ENCODE results near the gene CD6. TPM values are rescaled to one million over a fixed set of nuclear protein-coding genes. Genes with fewer than 3 reads are reported as not detected.

CD6 gene
- total RNA-seq, 1 donor from 2014 or later = not detected

DNA sequence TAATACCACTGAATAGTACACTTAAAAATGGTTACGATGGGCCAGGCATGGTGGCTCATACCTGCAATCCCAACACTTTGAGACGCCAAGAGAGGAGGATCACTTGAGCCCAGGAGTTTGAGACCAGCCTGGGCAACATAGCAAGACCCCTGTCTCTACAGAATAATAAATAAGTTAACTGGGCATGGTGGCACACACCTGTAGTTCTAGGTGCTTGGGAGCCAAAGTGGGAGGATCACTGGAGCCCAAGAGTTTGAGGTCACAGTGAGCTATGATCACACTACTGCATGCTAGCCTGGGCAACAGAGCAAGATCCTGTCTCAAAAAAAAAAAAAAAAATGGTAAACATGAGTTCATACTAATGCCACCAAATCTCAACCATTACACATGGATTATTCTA, 61.3 kb downstream of the CD6 start:
- H3K4me3 Mint-ChIP-seq = no peak overlapping the region
- no peaks in the 10 kb centered on the region for H3K9me3 Mint-ChIP-seq
- H4K20me1 ChIP-seq (ENCODE audit: low read depth) = no peaks in the 10 kb centered on the region
- H3K79me2 ChIP-seq (ENCODE audit: low read depth) = no peaks in the 10 kb centered on the region
- no peak overlapping the region for H2AFZ ChIP-seq (replicated peaks)
- DNase-seq (ENCODE audit: low spot score) = no peak
- no peak overlapping the region for H3K27ac Mint-ChIP-seq
- H3K27me3 ChIP-seq = peaks cover 3% of the 10 kb centered on the region
- H3F3A ChIP-seq (ENCODE audit: low read depth) = no peaks in the 10 kb centered on the region
- H3K36me3 ChIP-seq = no peaks in the 10 kb centered on the region
- no peak overlapping the region for H3K4me2 ChIP-seq
- no peaks in the 10 kb centered on the region for H3K4me1 ChIP-seq
- H3K27me3 Mint-ChIP-seq (ENCODE audit: insufficient read depth, low read depth) = peaks cover 10% of the 10 kb centered on the region
- H3K9me3 ChIP-seq (ENCODE audit: low read depth) = no peaks in the 10 kb centered on the region
- no peak overlapping the region for H3K4me3 ChIP-seq
- no peak for TF ChIP-seq EZH2 (IDR thresholded peaks at IDR 0.05)
- no peak overlapping the region for H3K27ac ChIP-seq
- H3K9ac ChIP-seq = no peak overlapping the region
- no peaks in the 10 kb centered on the region for H3K36me3 Mint-ChIP-seq
- peaks cover 16% of the 10 kb centered on the region for H3K4me1 Mint-ChIP-seq

DNA sequence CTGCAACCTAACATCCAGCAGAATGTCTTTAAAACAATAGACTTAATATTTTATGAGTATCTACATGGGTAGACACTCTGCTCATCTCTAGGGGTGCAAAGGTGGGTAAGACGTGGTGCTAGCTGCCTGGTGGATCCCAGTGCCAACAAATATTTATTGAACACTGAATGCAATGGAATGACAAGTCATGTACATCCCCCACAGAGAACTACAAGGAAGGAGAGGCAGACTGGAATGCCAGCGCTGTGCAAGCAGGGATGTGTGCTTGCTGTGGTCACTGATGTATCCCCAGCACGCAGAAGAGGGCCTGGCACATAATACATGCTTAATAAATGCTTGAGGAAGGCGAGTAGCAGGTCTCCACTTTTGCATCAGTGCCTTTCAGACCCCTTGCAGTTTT, 61.9 kb downstream of the CD6 start:
- Histone ChIP-seq H3K27ac (no peak overlapping the region), H3K4me3 (no peak overlapping the region), H3K4me1 (no peaks in the 10 kb centered on the region), H3F3A (ENCODE audit: low read depth) (no peaks in the 10 kb centered on the region), H3K4me2 (no peak overlapping the region), H3K9ac (no peak overlapping the region), H3K36me3 (no peaks in the 10 kb centered on the region), H3K9me3 (ENCODE audit: low read depth) (no peaks in the 10 kb centered on the region), H3K27me3 (no peaks in the 10 kb centered on the region), H2AFZ (replicated peaks) (no peak overlapping the region), H3K79me2 (ENCODE audit: low read depth) (no peaks in the 10 kb centered on the region), H4K20me1 (ENCODE audit: low read depth) (no peaks in the 10 kb centered on the region)
- Mint-ChIP-seq H3K9me3 (no peaks in the 10 kb centered on the region), H3K4me1 (peaks cover 14% of the 10 kb centered on the region), H3K27me3 (ENCODE audit: insufficient read depth, low read depth) (peaks cover 7% of the 10 kb centered on the region), H3K36me3 (no peaks in the 10 kb centered on the region), H3K27ac (no peak overlapping the region), H3K4me3 (no peak overlapping the region)
- no peak for DNase-seq (ENCODE audit: low spot score)
- TF ChIP-seq EZH2 (IDR thresholded peaks at IDR 0.05) (no peak), EZH2phosphoT487 (IDR thresholded peaks at IDR 0.05) (no peak)
- TF ChIP-seq, protein P1, sequence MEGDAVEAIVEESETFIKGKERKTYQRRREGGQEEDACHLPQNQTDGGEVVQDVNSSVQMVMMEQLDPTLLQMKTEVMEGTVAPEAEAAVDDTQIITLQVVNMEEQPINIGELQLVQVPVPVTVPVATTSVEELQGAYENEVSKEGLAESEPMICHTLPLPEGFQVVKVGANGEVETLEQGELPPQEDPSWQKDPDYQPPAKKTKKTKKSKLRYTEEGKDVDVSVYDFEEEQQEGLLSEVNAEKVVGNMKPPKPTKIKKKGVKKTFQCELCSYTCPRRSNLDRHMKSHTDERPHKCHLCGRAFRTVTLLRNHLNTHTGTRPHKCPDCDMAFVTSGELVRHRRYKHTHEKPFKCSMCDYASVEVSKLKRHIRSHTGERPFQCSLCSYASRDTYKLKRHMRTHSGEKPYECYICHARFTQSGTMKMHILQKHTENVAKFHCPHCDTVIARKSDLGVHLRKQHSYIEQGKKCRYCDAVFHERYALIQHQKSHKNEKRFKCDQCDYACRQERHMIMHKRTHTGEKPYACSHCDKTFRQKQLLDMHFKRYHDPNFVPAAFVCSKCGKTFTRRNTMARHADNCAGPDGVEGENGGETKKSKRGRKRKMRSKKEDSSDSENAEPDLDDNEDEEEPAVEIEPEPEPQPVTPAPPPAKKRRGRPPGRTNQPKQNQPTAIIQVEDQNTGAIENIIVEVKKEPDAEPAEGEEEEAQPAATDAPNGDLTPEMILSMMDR (IDR thresholded peaks at IDR 0.05) = no peak

DNA sequence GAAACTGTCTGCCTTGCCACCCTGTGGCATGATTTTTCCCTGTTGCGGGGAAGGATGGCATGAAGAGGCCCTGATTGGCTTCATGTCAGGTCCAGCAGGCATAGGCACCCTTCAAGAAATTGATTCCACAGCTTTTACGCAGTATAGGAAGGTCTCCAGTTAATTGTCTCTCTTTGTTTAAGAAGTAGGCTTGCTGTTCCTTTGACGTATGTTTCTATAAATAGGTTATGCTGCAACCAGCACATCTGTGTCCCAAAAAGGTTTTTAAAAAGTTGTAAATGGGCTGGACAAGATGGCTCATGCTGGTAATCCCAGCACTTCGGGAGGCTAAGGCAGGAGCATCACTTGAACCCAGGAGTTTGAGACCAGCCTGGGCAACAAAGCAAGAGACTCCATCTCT, 62.6 kb downstream of the CD6 start:
- Mint-ChIP-seq H3K27me3 (ENCODE audit: insufficient read depth, low read depth) (peaks cover 5% of the 10 kb centered on the region), H3K9me3 (no peaks in the 10 kb centered on the region), H3K36me3 (no peaks in the 10 kb centered on the region), H3K27ac (no peak overlapping the region), H3K4me1 (peaks cover 14% of the 10 kb centered on the region), H3K4me3 (no peak overlapping the region)
- Histone ChIP-seq H3K27ac (no peak overlapping the region), H3K36me3 (no peaks in the 10 kb centered on the region), H3K9me3 (ENCODE audit: low read depth) (no peaks in the 10 kb centered on the region), H3F3A (ENCODE audit: low read depth) (no peaks in the 10 kb centered on the region), H3K4me3 (no peak overlapping the region), H3K4me1 (no peaks in the 10 kb centered on the region), H3K79me2 (ENCODE audit: low read depth) (no peaks in the 10 kb centered on the region), H2AFZ (replicated peaks) (no peak overlapping the region), H3K27me3 (no peaks in the 10 kb centered on the region), H4K20me1 (ENCODE audit: low read depth) (no peaks in the 10 kb centered on the region), H3K9ac (no peak overlapping the region), H3K4me2 (no peak overlapping the region)
- TF ChIP-seq EZH2phosphoT487 (IDR thresholded peaks at IDR 0.05) = no peak
- TF ChIP-seq, protein P1 (IDR thresholded peaks at IDR 0.05) = no peak
- no peak for TF ChIP-seq EZH2 (IDR thresholded peaks at IDR 0.05)
- DNase-seq (ENCODE audit: low spot score) = no peak

DNA sequence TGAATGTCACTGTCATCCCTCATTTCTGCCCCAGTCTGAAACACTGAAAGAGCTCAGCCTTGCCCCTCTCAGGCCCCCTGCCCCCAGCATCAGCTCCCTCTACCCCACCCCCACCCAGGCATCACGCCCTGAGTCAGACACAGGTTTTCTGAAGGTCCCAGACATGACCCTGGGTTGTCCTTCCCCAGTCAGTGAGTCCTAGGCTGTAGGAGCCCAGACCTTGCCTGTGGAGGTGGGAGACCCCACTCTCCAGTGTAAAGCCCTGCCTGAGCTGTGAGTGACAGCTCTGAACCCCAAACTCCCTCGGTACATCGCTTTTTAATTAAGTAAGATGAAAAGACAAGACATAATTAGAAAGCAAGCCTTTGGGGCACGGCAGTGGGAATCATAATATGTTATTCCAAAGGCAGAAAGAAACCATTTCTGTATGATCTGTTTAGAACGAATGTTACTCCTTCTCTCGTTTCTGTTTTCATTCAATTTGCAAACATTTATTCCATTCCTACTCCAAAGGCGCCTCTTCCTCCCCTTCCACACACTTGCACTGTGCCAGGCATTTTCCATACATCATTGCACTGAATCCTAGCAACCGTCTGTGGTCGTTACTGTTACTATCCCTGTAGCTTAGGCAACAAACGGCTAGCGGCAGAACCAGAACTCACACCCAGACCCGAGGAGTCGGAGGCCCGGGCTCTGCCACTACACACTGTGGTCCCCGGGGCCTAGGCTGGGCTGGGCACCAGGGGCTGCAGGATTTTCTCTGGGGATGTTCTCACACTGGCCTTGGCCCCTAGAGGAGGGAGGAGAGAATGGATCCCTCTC, 63.4 kb downstream of the CD6 start:
- Mint-ChIP-seq H3K27ac (peak overlapping the region; percentile 82), H3K9me3 (no peaks in the 10 kb centered on the region), H3K27me3 (ENCODE audit: insufficient read depth, low read depth) (peaks cover 5% of the 10 kb centered on the region), H3K4me1 (peaks cover 16% of the 10 kb centered on the region), H3K36me3 (no peaks in the 10 kb centered on the region), H3K4me3 (no peak overlapping the region)
- H3K27me3 ChIP-seq = no peaks in the 10 kb centered on the region
- no peaks in the 10 kb centered on the region for H3K36me3 ChIP-seq
- H2AFZ ChIP-seq (replicated peaks) = no peak overlapping the region
- H4K20me1 ChIP-seq (ENCODE audit: low read depth) = no peaks in the 10 kb centered on the region
- H3K79me2 ChIP-seq (ENCODE audit: low read depth) = no peaks in the 10 kb centered on the region
- H3K9ac ChIP-seq = no peak overlapping the region
- no peak overlapping the region for H3K4me2 ChIP-seq
- H3K4me3 ChIP-seq = no peak overlapping the region
- no peaks in the 10 kb centered on the region for H3K4me1 ChIP-seq
- H3K9me3 ChIP-seq (ENCODE audit: low read depth) = no peaks in the 10 kb centered on the region
- H3K27ac ChIP-seq = no peak overlapping the region
- TF ChIP-seq EZH2 (IDR thresholded peaks at IDR 0.05) = no peak
- TF ChIP-seq EZH2phosphoT487 (IDR thresholded peaks at IDR 0.05) = no peak
- TF ChIP-seq, protein P1 (IDR thresholded peaks at IDR 0.05) = no peak
- DNase-seq (ENCODE audit: low spot score) = no peak
- H3F3A ChIP-seq (ENCODE audit: low read depth) = no peaks in the 10 kb centered on the region
